Breast epithelium (tissue), 3 donors: Measurements from ENCODE around the gene CDO1.

Experiments used
- CTCF ChIP-seq, 3 donors: fragments of 450-650 bp; IDR thresholded peaks; one replicate each; pipeline ENCODE4 v1.5.1; 2016 to 2017; ENCODE audit warnings: antibody characterized with exemption in 3 of 3, mild to moderate bottlenecking in 3 of 3, moderate library complexity in 3 of 3
- POLR2A ChIP-seq: fragments of 450-650 bp; IDR thresholded peaks from one replicate; pipeline ENCODE4 v1.6.1; 2016; ENCODE audit warnings: antibody characterized with exemption, mild to moderate bottlenecking, moderate library complexity

- no peak for TF ChIP-seq CTCF (IDR thresholded peaks at IDR 0.05)
- no peak for TF ChIP-seq POLR2A
Observed at GRCh38 chr5:115767424-115767823, 49.0 kb downstream of the CDO1 start.
